Esophagus squamous epithelium (tissue), 4 donors: ENCODE results near the gene ATG9B.

Experiments used
- CTCF ChIP-seq, 6 experiments: fragments of 450-650 bp in 4 of 6; fragments of 200-600 bp in 2 of 6; sonication (generic) in 2 of 6; IDR thresholded peaks; one replicate each; pipeline ENCODE4 v1.5.1; 2016 to 2019; ENCODE audit warnings: antibody characterized with exemption in 6 of 6, mild to moderate bottlenecking in 4 of 6, moderate library complexity in 4 of 6
- POLR2A ChIP-seq, 4 donors: fragments of 450-650 bp; IDR thresholded peaks; one replicate each; pipeline ENCODE4 v1.6.1; 2017; ENCODE audit warnings: antibody characterized with exemption in 4 of 4, mild to moderate bottlenecking in 4 of 4, moderate library complexity in 3 of 4

- TF ChIP-seq CTCF (IDR thresholded peaks at IDR 0.05) (no peak), POLR2A (IDR thresholded peaks at IDR 0.05) (no peak)
These were observed 52.2 kb downstream of the ATG9B start for GRCh38 chr7:150972023-150972468.
